Measurements from ENCODE around the gene DPH7. TPM values are rescaled to one million over a fixed set of nuclear protein-coding genes. Genes with fewer than 3 reads are reported as not detected.

Gene DPH7
- total RNA-seq, 1 donor from 2014 or later, result 37.6 TPM

GRCh38 chr9:137612741-137613142, 34.0 kb upstream of the DPH7 start:
- no peak overlapping the region for H3K4me3 Mint-ChIP-seq
- TF ChIP-seq EZH2phosphoT487 (IDR thresholded peaks at IDR 0.05) (no peak), EZH2 (IDR thresholded peaks at IDR 0.05) (no peak), CTCF (IDR thresholded peaks at IDR 0.05) (no peak)
- no peaks in the 10 kb centered on the region for H3K36me3 ChIP-seq
- H4K20me1 ChIP-seq (ENCODE audit: low read depth), result peaks cover 9% of the 10 kb centered on the region
- peaks cover 3% of the 10 kb centered on the region for H3K4me1 ChIP-seq
- no peak overlapping the region for H3K9ac ChIP-seq
- no peak overlapping the region for H3K27ac ChIP-seq
- no peaks in the 10 kb centered on the region for H3K27me3 ChIP-seq
- peaks cover 18% of the 10 kb centered on the region for H3K27me3 Mint-ChIP-seq (ENCODE audit: insufficient read depth, low read depth)
- no peaks in the 10 kb centered on the region for H3K36me3 Mint-ChIP-seq
- H3K9me3 Mint-ChIP-seq, result no peaks in the 10 kb centered on the region
- peaks cover 17% of the 10 kb centered on the region for H3K4me1 Mint-ChIP-seq
- H3K4me3 ChIP-seq, result no peak overlapping the region
- H2AFZ ChIP-seq (replicated peaks), result no peak overlapping the region
- no peaks in the 10 kb centered on the region for H3K9me3 ChIP-seq (ENCODE audit: low read depth)
- no peak for DNase-seq (ENCODE audit: low spot score)
- no peak overlapping the region for H3K4me2 ChIP-seq
- peaks cover 14% of the 10 kb centered on the region for H3K79me2 ChIP-seq (ENCODE audit: low read depth)
- no peak overlapping the region for H3K27ac Mint-ChIP-seq
- peaks cover 6% of the 10 kb centered on the region for H3F3A ChIP-seq (ENCODE audit: low read depth)

- Histone ChIP-seq H3K9me3 (ENCODE audit: low read depth) (no peaks in the 10 kb centered on the region), H3K79me2 (ENCODE audit: low read depth) (peaks cover 9% of the 10 kb centered on the region), H3F3A (ENCODE audit: low read depth) (peaks cover 5% of the 10 kb centered on the region), H3K4me2 (no peak overlapping the region), H3K4me1 (peaks cover 4% of the 10 kb centered on the region), H3K36me3 (no peaks in the 10 kb centered on the region), H2AFZ (replicated peaks) (no peak overlapping the region), H3K27me3 (peaks cover under 1% of the 10 kb centered on the region), H3K4me3 (no peak overlapping the region), H3K27ac (no peak overlapping the region), H4K20me1 (ENCODE audit: low read depth) (peaks cover 17% of the 10 kb centered on the region), H3K9ac (no peak overlapping the region)
- Mint-ChIP-seq H3K36me3 (no peaks in the 10 kb centered on the region), H3K27me3 (ENCODE audit: insufficient read depth, low read depth) (peaks cover 20% of the 10 kb centered on the region), H3K4me1 (peaks cover 18% of the 10 kb centered on the region), H3K4me3 (peak overlapping the region; percentile 64), H3K27ac (peak overlapping the region; percentile 50), H3K9me3 (no peaks in the 10 kb centered on the region)
- no peak for TF ChIP-seq CTCF (IDR thresholded peaks at IDR 0.05)
- no peak for TF ChIP-seq EZH2 (IDR thresholded peaks at IDR 0.05)
- TF ChIP-seq EZH2phosphoT487 (IDR thresholded peaks at IDR 0.05), result no peak
- DNase-seq (ENCODE audit: low spot score), result no peak
Measured at GRCh38 chr9:137611623-137612609, 33.2 kb upstream of the DPH7 start.

GRCh38 chr9:137610944-137611343, 32.2 kb upstream of the DPH7 start:
- peaks cover 3% of the 10 kb centered on the region for H3F3A ChIP-seq (ENCODE audit: low read depth)
- H3K27me3 ChIP-seq, result peaks cover 9% of the 10 kb centered on the region
- no peaks in the 10 kb centered on the region for H3K9me3 ChIP-seq (ENCODE audit: low read depth)
- H3K79me2 ChIP-seq (ENCODE audit: low read depth), result peaks cover 3% of the 10 kb centered on the region
- H3K4me2 ChIP-seq, result no peak overlapping the region
- Mint-ChIP-seq H3K36me3 (no peaks in the 10 kb centered on the region), H3K4me3 (peak overlapping the region; percentile 64), H3K4me1 (peaks cover 20% of the 10 kb centered on the region), H3K27me3 (ENCODE audit: insufficient read depth, low read depth) (peaks cover 21% of the 10 kb centered on the region), H3K9me3 (no peaks in the 10 kb centered on the region), H3K27ac (no peak overlapping the region)
- H3K4me1 ChIP-seq, result peaks cover 14% of the 10 kb centered on the region
- TF ChIP-seq EZH2phosphoT487 (IDR thresholded peaks at IDR 0.05) (no peak), CTCF (IDR thresholded peaks at IDR 0.05) (no peak), EZH2 (IDR thresholded peaks at IDR 0.05) (no peak)
- H3K27ac ChIP-seq, result no peak overlapping the region
- H3K9ac ChIP-seq, result no peak overlapping the region
- DNase-seq (ENCODE audit: low spot score), result no peak
- H2AFZ ChIP-seq (replicated peaks), result no peak overlapping the region
- H4K20me1 ChIP-seq (ENCODE audit: low read depth), result peaks cover 27% of the 10 kb centered on the region
- no peak overlapping the region for H3K4me3 ChIP-seq
- no peaks in the 10 kb centered on the region for H3K36me3 ChIP-seq
